ENCODE measurements around the gene SMPX.

SMPX gene

DNA sequence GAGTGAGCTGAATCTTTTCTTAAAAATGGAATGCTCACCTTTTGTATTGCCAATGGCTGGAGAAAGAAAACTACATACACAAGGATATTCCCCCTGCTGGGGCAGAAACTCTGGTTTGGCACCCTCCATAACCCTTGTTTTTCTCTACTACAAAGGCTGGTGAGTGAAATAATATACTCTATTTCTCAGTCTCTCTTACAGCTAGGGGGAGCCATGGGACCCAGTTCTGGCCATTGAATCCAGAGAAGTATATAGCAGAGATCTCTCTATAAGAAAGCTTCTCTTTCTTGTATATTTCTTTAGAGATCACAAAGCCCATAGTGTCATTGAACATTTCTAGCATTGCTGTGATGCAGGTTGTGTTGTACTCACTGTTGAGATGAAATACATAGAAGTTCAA lies 49.8 kb downstream of the SMPX start:
- no peak overlapping the region for H3K27ac Mint-ChIP-seq
- no peaks in the 10 kb centered on the region for H3K36me3 Mint-ChIP-seq (ENCODE audit: low read depth)
- H3K4me3 Mint-ChIP-seq: no peak overlapping the region
- peaks cover 13% of the 10 kb centered on the region for H3K4me1 Mint-ChIP-seq
- H3K9me3 Mint-ChIP-seq: peaks cover 16% of the 10 kb centered on the region
- H3K27me3 Mint-ChIP-seq (ENCODE audit: low read depth, poor library complexity): peaks cover 8% of the 10 kb centered on the region
- TF ChIP-seq, protein P1, sequence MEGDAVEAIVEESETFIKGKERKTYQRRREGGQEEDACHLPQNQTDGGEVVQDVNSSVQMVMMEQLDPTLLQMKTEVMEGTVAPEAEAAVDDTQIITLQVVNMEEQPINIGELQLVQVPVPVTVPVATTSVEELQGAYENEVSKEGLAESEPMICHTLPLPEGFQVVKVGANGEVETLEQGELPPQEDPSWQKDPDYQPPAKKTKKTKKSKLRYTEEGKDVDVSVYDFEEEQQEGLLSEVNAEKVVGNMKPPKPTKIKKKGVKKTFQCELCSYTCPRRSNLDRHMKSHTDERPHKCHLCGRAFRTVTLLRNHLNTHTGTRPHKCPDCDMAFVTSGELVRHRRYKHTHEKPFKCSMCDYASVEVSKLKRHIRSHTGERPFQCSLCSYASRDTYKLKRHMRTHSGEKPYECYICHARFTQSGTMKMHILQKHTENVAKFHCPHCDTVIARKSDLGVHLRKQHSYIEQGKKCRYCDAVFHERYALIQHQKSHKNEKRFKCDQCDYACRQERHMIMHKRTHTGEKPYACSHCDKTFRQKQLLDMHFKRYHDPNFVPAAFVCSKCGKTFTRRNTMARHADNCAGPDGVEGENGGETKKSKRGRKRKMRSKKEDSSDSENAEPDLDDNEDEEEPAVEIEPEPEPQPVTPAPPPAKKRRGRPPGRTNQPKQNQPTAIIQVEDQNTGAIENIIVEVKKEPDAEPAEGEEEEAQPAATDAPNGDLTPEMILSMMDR (IDR thresholded peaks at IDR 0.05): no peak
- DNase-seq: no peak

DNA sequence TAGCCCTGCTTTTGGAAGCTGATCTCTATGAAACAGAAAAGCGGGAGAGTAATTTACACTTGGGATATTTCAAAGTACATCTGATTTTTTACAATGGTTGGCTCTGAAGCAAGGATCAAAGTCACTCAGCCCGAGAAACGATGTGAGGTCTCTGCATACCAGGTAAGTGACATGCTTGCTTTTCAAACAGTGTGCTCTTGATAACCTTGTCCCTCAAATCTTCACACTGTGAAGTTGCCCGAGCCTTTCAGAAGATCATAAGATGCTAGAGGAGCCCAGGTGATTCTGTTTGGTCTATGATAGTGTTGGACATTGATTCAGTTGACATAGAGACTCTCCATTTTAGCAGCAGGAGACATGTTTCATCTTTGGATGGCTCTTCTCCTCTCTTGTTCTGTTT lies 52.7 kb downstream of the SMPX start:
- TF ChIP-seq, protein P1 (IDR thresholded peaks at IDR 0.05): no peak
- H3K27me3 Mint-ChIP-seq (ENCODE audit: low read depth, poor library complexity): peaks cover 3% of the 10 kb centered on the region
- peaks cover 41% of the 10 kb centered on the region for H3K4me1 Mint-ChIP-seq
- no peaks in the 10 kb centered on the region for H3K36me3 Mint-ChIP-seq (ENCODE audit: low read depth)
- no peak overlapping the region for H3K4me3 Mint-ChIP-seq
- H3K9me3 Mint-ChIP-seq: peaks cover 7% of the 10 kb centered on the region
- no peak for DNase-seq
- no peak overlapping the region for H3K27ac Mint-ChIP-seq

DNA sequence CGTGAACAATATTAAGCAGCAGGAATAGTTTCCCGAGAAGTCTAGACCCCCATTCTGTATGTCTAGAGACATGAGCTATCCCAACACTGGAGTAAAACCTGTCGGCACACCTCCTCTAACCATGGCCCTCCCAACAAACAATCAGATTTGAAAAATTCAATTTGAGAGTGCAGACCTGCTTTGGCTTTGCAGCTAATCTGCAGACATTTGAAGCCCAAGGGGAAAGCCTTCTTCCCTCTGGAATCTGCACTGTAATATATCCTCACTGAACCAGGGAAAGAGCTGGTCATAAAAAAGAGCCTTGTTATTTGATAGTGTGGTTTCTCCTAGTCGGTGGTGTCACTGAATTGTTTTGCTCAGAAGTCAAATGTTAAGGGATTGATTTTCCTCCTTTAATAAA lies 55.2 kb downstream of the SMPX start:
- H3K36me3 Mint-ChIP-seq (ENCODE audit: low read depth): no peaks in the 10 kb centered on the region
- DNase-seq: no peak
- no peak overlapping the region for H3K4me3 Mint-ChIP-seq
- H3K27me3 Mint-ChIP-seq (ENCODE audit: low read depth, poor library complexity): no peaks in the 10 kb centered on the region
- H3K9me3 Mint-ChIP-seq: peaks cover 5% of the 10 kb centered on the region
- TF ChIP-seq, protein P1 (IDR thresholded peaks at IDR 0.05): no peak
- peaks cover 52% of the 10 kb centered on the region for H3K4me1 Mint-ChIP-seq
- peak overlapping the region; percentile 81 for H3K27ac Mint-ChIP-seq

GRCh38 chrX:21700967-21701366 lies 56.9 kb downstream of the SMPX start:
- TF ChIP-seq, protein P1 (IDR thresholded peaks at IDR 0.05): no peak
- DNase-seq: no peak
- no peaks in the 10 kb centered on the region for H3K9me3 Mint-ChIP-seq
- H3K27me3 Mint-ChIP-seq (ENCODE audit: low read depth, poor library complexity): no peaks in the 10 kb centered on the region
- H3K36me3 Mint-ChIP-seq (ENCODE audit: low read depth): no peaks in the 10 kb centered on the region
- peak overlapping the region; percentile 46 for H3K27ac Mint-ChIP-seq
- peaks cover 52% of the 10 kb centered on the region for H3K4me1 Mint-ChIP-seq
- H3K4me3 Mint-ChIP-seq: no peak overlapping the region

- no peaks in the 10 kb centered on the region for H3K9me3 Mint-ChIP-seq
- H3K27ac Mint-ChIP-seq: peak overlapping the region; percentile 46
- no peaks in the 10 kb centered on the region for H3K27me3 Mint-ChIP-seq (ENCODE audit: low read depth, poor library complexity)
- no peak overlapping the region for H3K4me3 Mint-ChIP-seq
- peaks cover 52% of the 10 kb centered on the region for H3K4me1 Mint-ChIP-seq
- DNase-seq: no peak
- H3K36me3 Mint-ChIP-seq (ENCODE audit: low read depth): no peaks in the 10 kb centered on the region
- TF ChIP-seq, protein P1 (IDR thresholded peaks at IDR 0.05): no peak
These were observed 57.6 kb downstream of the SMPX start for GRCh38 chrX:21700275-21700674.

GRCh38 chrX:21699136-21699535 lies 58.8 kb downstream of the SMPX start:
- Mint-ChIP-seq H3K9me3 (no peaks in the 10 kb centered on the region), H3K27ac (no peak overlapping the region), H3K4me3 (no peak overlapping the region), H3K4me1 (peaks cover 49% of the 10 kb centered on the region), H3K27me3 (ENCODE audit: low read depth, poor library complexity) (no peaks in the 10 kb centered on the region), H3K36me3 (ENCODE audit: low read depth) (no peaks in the 10 kb centered on the region)
- TF ChIP-seq, protein P1 (IDR thresholded peaks at IDR 0.05): no peak
- no peak for DNase-seq
